PC-9 (cell line): Measurements from ENCODE around the gene USP31.

Experiments
- CTCF ChIP-seq: fragments of 200-600 bp; sonication (generic); conservative IDR thresholded peaks from 2 replicates; pipeline ENCODE4 v1.6.1; 2017; ENCODE audit warnings: mixed run types, antibody characterized with exemption, mild to moderate bottlenecking, moderate library complexity
- EZH2 ChIP-seq: fragments of 200-600 bp; sonication (generic); IDR thresholded peaks from 2 replicates; pipeline ENCODE4 v1.8.0; 2017; ENCODE audit warnings: antibody characterized with exemption, low read depth

- no peak for TF ChIP-seq CTCF
- TF ChIP-seq EZH2, result no peak
Measured at GRCh38 chr16:23183543-23183862, 34.3 kb upstream of the USP31 start.
